Measurements from ENCODE around the gene BTBD9.

The BTBD9 gene

DNA sequence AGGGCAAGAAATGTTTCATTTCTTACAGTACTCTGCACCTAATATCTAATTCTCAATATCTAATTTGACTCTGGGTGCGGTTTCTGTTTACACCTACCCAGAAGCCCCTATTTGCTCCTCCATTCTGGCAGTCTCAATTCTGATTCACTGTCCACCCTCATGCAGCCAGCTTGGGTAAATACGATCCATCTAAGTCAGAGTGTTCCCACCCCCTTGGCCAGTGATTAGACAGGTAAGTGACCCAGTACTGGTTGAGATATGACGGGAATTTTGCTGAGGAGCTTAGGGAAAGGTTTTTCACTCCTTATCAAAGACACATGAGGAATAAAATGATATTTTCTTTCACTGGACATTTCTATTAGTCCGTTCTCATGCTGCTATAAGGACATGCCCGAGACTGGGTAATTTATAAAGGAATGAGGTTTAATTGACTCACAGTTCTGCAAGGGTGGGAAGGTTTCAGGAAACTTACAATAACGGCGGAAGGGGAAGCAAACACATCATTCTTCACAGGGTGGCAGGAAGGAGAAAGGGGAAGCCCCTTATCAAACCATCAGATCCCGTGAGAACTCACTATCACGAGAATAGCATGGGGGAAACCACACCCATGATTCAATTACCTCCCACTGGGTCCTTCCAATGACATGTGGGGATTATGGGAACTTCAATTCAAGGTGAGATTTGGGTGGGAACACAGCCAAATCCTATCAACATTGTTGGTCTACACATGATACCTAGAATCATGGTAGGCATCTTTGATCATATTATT is 33.9 kb upstream of the BTBD9 start:
- no peak for TF ChIP-seq CTCF (IDR thresholded peaks at IDR 0.05; ENCODE audit: control extremely low read depth, extremely low read depth, low read depth, missing control alignments)
- ChIA-PET CTCF (interaction anchor here (1.3 kb wide), 1 partner anchor 15 kb away, joined by 4 read pairs; no protein-coding TSS in a partner anchor), POLR2A (no interaction called here)
- no peak for DNase-seq (ENCODE audit: extremely low spot score)

- CTCF ChIA-PET, result no interaction called here
- POLR2A ChIA-PET, result no interaction called here
- peak; percentile 73 for DNase-seq (ENCODE audit: extremely low spot score)
- peak; percentile 67 for TF ChIP-seq CTCF (IDR thresholded peaks at IDR 0.05; ENCODE audit: control extremely low read depth, extremely low read depth, low read depth, missing control alignments)
These were observed 32.2 kb upstream of the BTBD9 start for GRCh38 chr6:38671885-38672467.

- ChIA-PET CTCF (no interaction called here), POLR2A (no interaction called here)
- TF ChIP-seq CTCF (IDR thresholded peaks at IDR 0.05; ENCODE audit: control extremely low read depth, extremely low read depth, low read depth, missing control alignments), result no peak
- DNase-seq (ENCODE audit: extremely low spot score), result no peak
These were observed 18.9 kb upstream of the BTBD9 start for GRCh38 chr6:38658418-38659167.

DNA sequence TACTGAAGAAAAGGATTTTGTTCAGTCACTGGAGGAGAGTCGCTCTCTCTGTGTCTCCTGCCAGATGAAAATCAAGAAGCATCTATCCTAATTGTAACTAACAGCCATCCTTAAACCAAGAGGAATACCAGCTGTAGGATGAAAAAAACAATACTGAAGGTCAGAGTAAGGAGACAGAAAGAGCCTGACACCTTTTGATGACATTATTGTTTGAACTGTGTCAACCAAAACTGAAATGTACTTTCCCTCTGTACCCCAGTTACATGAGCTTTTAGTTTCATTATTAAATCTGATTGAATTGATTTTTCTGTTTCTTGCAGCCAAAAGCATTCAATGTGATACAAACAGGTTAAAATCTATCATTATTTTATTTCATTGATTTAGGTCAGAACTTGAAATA is 17.2 kb upstream of the BTBD9 start:
- POLR2A ChIA-PET, result no interaction called here
- no peak for TF ChIP-seq CTCF (IDR thresholded peaks at IDR 0.05; ENCODE audit: control extremely low read depth, extremely low read depth, low read depth, missing control alignments)
- DNase-seq (ENCODE audit: extremely low spot score), result peak; percentile 26
- CTCF ChIA-PET, result no interaction called here

DNA sequence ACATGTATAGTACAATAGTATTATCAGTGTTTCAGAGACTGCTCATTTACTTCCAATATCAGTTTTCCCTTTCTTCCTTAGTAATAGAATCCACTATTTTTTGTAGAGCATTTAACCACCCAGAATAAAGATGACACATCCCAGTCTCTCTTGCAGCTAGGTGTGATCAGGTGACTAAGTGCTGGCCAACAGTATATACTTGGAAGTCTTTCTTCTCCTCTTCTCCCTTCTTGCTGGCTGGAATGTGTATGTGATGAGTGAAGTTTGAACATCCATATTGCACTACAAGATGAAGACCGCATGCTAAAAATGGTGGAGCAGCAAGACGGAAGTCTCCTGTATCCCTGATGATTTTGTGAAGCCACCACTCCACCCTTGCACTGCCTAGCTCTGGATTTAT is 14.5 kb upstream of the BTBD9 start:
- no peak for TF ChIP-seq CTCF (IDR thresholded peaks at IDR 0.05; ENCODE audit: control extremely low read depth, extremely low read depth, low read depth, missing control alignments)
- POLR2A ChIA-PET, result no interaction called here
- DNase-seq (ENCODE audit: extremely low spot score), result no peak
- CTCF ChIA-PET, result no interaction called here

- POLR2A ChIA-PET, result no interaction called here
- no peak for TF ChIP-seq CTCF (IDR thresholded peaks at IDR 0.05; ENCODE audit: control extremely low read depth, extremely low read depth, low read depth, missing control alignments)
- CTCF ChIA-PET, result interaction anchor here (1.0 kb wide), 1 partner anchor 7 kb away, joined by 3 read pairs; no protein-coding TSS in a partner anchor
- no peak for DNase-seq (ENCODE audit: extremely low spot score)
These were observed 11.5 kb upstream of the BTBD9 start for GRCh38 chr6:38651121-38651784.

All from GM10248 (cell line).